Gastroesophageal sphincter (tissue), 3 donors: ENCODE measurements around the gene TAF12.

Experiments
- CTCF ChIP-seq, 4 experiments: fragments of 200-600 bp in 2 of 4; fragments of 450-650 bp in 2 of 4; sonication (generic) in 1 of 4; IDR thresholded peaks; one replicate each; pipeline ENCODE4 v1.5.1; 2017 to 2019; ENCODE audit warnings: antibody characterized with exemption in 4 of 4, mild to moderate bottlenecking in 2 of 4, moderate library complexity in 2 of 4
- POLR2A ChIP-seq, 2 donors: fragments of 450-650 bp; IDR thresholded peaks; one replicate each; pipeline ENCODE4 v1.6.1; 2017; ENCODE audit warnings: antibody characterized with exemption in 2 of 2, mild to moderate bottlenecking in 2 of 2, moderate library complexity in 1 of 2
- POLR2AphosphoS5 ChIP-seq: sonication (generic); formaldehyde crosslinking; IDR thresholded peaks from one replicate; pipeline ENCODE4 v1.6.1; 2017; ENCODE audit warnings: antibody characterized with exemption

GRCh38 chr1:28680151-28680550 is 37.3 kb upstream of the TAF12 start:
- TF ChIP-seq CTCF (IDR thresholded peaks at IDR 0.05) (no peak), POLR2AphosphoS5 (no peak), POLR2A (IDR thresholded peaks at IDR 0.05) (no peak)
